Skeletal muscle tissue (tissue), 4 donors: ENCODE data around the gene ITM2C. TPM values are rescaled to one million over a fixed set of nuclear protein-coding genes. Genes with fewer than 3 reads are reported as not detected.

Source experiments
- H3K27ac ChIP-seq: one replicate; pipeline ENCODE4 v1.7.0; 2013; ENCODE audit warnings: mild to moderate bottlenecking, low read depth, low read length, inconsistent platforms
- H3K27me3 ChIP-seq, 3 donors: one replicate each; pipeline ENCODE4 v1.7.0; 2013; ENCODE audit warnings: low read length in 3 of 3; ENCODE audit not compliant: control insufficient read depth in 3 of 3, insufficient read depth in 3 of 3
- H3K36me3 ChIP-seq, 3 donors: one replicate each; pipeline ENCODE4 v1.7.0; 2013; ENCODE audit warnings: low read length in 3 of 3; ENCODE audit not compliant: control insufficient read depth in 3 of 3, insufficient read depth in 3 of 3
- H3K4me1 ChIP-seq, 3 donors: one replicate each; pipeline ENCODE4 v1.7.0; 2013; ENCODE audit warnings: low read length in 3 of 3, mild to moderate bottlenecking in 3 of 3; ENCODE audit not compliant: control insufficient read depth in 3 of 3, insufficient read depth in 3 of 3
- H3K4me3 ChIP-seq, 3 donors: one replicate each; pipeline ENCODE4 v1.7.0; 2013; ENCODE audit warnings: low read length in 3 of 3
- H3K9ac ChIP-seq, 3 donors: one replicate each; pipeline ENCODE4 v1.7.0; 2013; ENCODE audit warnings: low read length in 3 of 3, mild to moderate bottlenecking in 3 of 3, moderate library complexity in 2 of 3, low read depth in 1 of 3
- H3K9me3 ChIP-seq, 3 donors: one replicate each; pipeline ENCODE4 v1.7.0; 2013; ENCODE audit warnings: low read length in 3 of 3; ENCODE audit not compliant: control insufficient read depth in 3 of 3
- total RNA-seq: library from RNA; depleted of rRNA; stranded (reverse); fragments of >200 nt; gene quantifications from one replicate; pipeline ENCODE4 v1.2.3, GENCODE V29; 2014
- donor health status: Osteomylitis.

ITM2C gene
- total RNA-seq, 1 donor from 2014 or later, result 84.0 TPM

- Histone ChIP-seq H3K27ac (no peak overlapping the region), H3K9me3 (no peaks in the 10 kb centered on the region), H3K4me1 (peaks cover 16 to 29% (median 26%) of the 10 kb centered on the region in 3 donors), H3K9ac (peak overlapping the region in 1 of 3 donors; percentile 50), H3K4me3 (peak overlapping the region in 1 of 3 donors; percentile 29), H3K27me3 (peaks cover 17 to 26% (median 25%) of the 10 kb centered on the region in 3 donors), H3K36me3 (no peaks in the 10 kb centered on the region)
Observed at GRCh38 chr2:230865766-230866755, 1.3 kb downstream of the ITM2C start.

GRCh38 chr2:230866756-230867523 is 2.2 kb downstream of the ITM2C start:
- Histone ChIP-seq H3K27me3 (peaks cover 13 to 26% (median 23%) of the 10 kb centered on the region in 3 donors), H3K9me3 (no peaks in the 10 kb centered on the region), H3K36me3 (no peaks in the 10 kb centered on the region), H3K4me3 (no peak overlapping the region), H3K27ac (no peak overlapping the region), H3K9ac (no peak overlapping the region), H3K4me1 (peaks cover 25 to 35% (median 34%) of the 10 kb centered on the region in 3 donors)

- H3K4me3 ChIP-seq, result no peak overlapping the region
- peaks cover 11 to 18% (median 14%) of the 10 kb centered on the region in 3 donors for H3K27me3 ChIP-seq
- no peak overlapping the region for H3K27ac ChIP-seq
- H3K36me3 ChIP-seq, result no peaks in the 10 kb centered on the region
- H3K4me1 ChIP-seq, result peaks cover 26 to 35% (median 35%) of the 10 kb centered on the region in 3 donors
- no peak overlapping the region for H3K9ac ChIP-seq
- no peaks in the 10 kb centered on the region for H3K9me3 ChIP-seq
Observed at GRCh38 chr2:230868161-230868946, 3.6 kb downstream of the ITM2C start.

- Histone ChIP-seq H3K9ac (peak overlapping the region in 1 of 3 donors; percentile 3), H3K36me3 (no peaks in the 10 kb centered on the region), H3K4me1 (peaks cover 25 to 35% (median 32%) of the 10 kb centered on the region in 3 donors), H3K27me3 (peaks cover 2 to 9% (median 5%) of the 10 kb centered on the region in 3 donors), H3K9me3 (no peaks in the 10 kb centered on the region), H3K4me3 (no peak overlapping the region), H3K27ac (no peak overlapping the region)
Observed at GRCh38 chr2:230868947-230869913, 4.5 kb downstream of the ITM2C start.

DNA sequence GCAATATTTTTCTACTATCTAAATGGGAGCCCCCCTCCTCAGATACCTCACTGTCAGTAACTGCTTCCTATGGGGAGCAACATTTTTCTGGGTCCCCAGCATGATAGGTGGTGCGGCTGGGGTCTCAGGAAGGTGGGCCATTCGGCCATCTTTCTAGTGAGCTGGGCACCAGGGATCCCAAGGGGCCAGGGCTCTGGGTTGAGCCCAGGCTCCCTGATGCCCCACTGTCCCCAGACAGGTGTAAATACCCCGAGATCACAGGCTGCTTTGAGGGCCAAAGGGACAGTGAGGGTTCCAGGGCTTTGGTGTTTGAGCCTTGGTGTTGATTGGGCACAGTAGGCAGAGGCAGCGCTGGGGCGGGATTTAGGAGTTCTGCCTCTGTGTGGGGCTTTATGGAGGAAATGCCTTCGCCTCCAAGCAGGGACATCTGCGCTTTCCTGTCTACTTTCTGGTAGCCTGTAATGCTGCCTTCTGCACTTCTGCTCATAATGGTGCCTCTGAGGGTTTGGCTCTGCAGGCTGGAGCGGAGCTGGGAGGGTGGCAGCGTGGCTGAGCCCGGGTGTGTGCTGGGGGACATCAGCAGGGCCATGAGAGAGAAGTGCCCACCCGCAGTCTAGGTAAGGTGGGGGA is 5.3 kb downstream of the ITM2C start:
- H3K4me1 ChIP-seq, result peaks cover 22 to 30% (median 26%) of the 10 kb centered on the region in 3 donors
- H3K9ac ChIP-seq, result no peak overlapping the region
- H3K27ac ChIP-seq, result peak overlapping the region; percentile 30
- no peaks in the 10 kb centered on the region for H3K36me3 ChIP-seq
- H3K4me3 ChIP-seq, result no peak overlapping the region
- no peaks in the 10 kb centered on the region for H3K9me3 ChIP-seq
- peaks cover 0 to 4% (median 2%) of the 10 kb centered on the region in 3 donors for H3K27me3 ChIP-seq

- H3K27ac ChIP-seq, result peak overlapping the region; percentile 30
- H3K9me3 ChIP-seq, result no peaks in the 10 kb centered on the region
- H3K27me3 ChIP-seq, result no peaks in the 10 kb centered on the region
- peak overlapping the region in 1 of 3 donors; percentile 29 for H3K4me3 ChIP-seq
- no peaks in the 10 kb centered on the region for H3K36me3 ChIP-seq
- peaks cover 22 to 28% (median 25%) of the 10 kb centered on the region in 3 donors for H3K4me1 ChIP-seq
- peak overlapping the region in 2 of 3 donors; percentile 33 to 40 for H3K9ac ChIP-seq
Observed at GRCh38 chr2:230870544-230871360, 6.0 kb downstream of the ITM2C start.

GRCh38 chr2:230871361-230872150 is 6.8 kb downstream of the ITM2C start:
- H3K36me3 ChIP-seq, result peaks cover 0 to 5% (median 0%) of the 10 kb centered on the region in 3 donors
- H3K9me3 ChIP-seq, result no peaks in the 10 kb centered on the region
- H3K9ac ChIP-seq, result peak overlapping the region in 2 of 3 donors; percentile 33 to 40
- H3K27ac ChIP-seq, result peak overlapping the region; percentile 30
- peak overlapping the region in 1 of 3 donors; percentile 29 for H3K4me3 ChIP-seq
- H3K4me1 ChIP-seq, result peaks cover 22 to 28% (median 25%) of the 10 kb centered on the region in 3 donors
- no peaks in the 10 kb centered on the region for H3K27me3 ChIP-seq
